GM12891 (cell line): Measurements from ENCODE around the gene TBX4.

Source experiments
- DNase-seq: peaks from one replicate; pipeline ENCODE4 v3.0.0; 2011; ENCODE audit warnings: low spot score; ENCODE audit not compliant: insufficient read length
- FAIRE-seq: peaks from 2 replicates; lab custom pipeline; 2011; peaks lifted over from hg19 to GRCh38; lab: Jason Lieb, UNC
- PAX5 ChIP-seq: IDR thresholded peaks from 2 replicates; pipeline ENCODE4 v1.6.1; 2011; ENCODE audit warnings: low read length, moderate library complexity, mild to moderate bottlenecking; ENCODE audit not compliant: insufficient read depth, severe bottlenecking
- POLR2A ChIP-seq: IDR thresholded peaks from 2 replicates; pipeline ENCODE4 v1.6.1; 2011; ENCODE audit warnings: low read depth, low read length, control low read depth
- POLR2AphosphoS5 ChIP-seq: IDR thresholded peaks from 2 replicates; pipeline ENCODE4 v1.6.1; 2011; ENCODE audit warnings: low read depth, low read length, control low read depth
- POU2F2 ChIP-seq: IDR thresholded peaks from 2 replicates; pipeline ENCODE4 v1.6.1; 2011; ENCODE audit warnings: low read depth, mild to moderate bottlenecking, control low read depth, low read length, moderate library complexity
- SPI1 ChIP-seq: IDR thresholded peaks from 2 replicates; pipeline ENCODE4 v1.6.1; 2011; ENCODE audit warnings: low read depth, low read length, control low read depth
- TAF1 ChIP-seq: IDR thresholded peaks from 2 replicates; pipeline ENCODE4 v1.6.1; 2011; ENCODE audit warnings: low read depth, low read length, control low read depth

TBX4 gene

GRCh38 chr17:61481421-61481820, 29.2 kb downstream of the TBX4 start:
- no peak for TF ChIP-seq PAX5
- no peak for TF ChIP-seq TAF1
- no peak for TF ChIP-seq POLR2A
- no peak for TF ChIP-seq POLR2AphosphoS5
- no peak for TF ChIP-seq SPI1
- TF ChIP-seq POU2F2 = no peak
- DNase-seq (no peak), FAIRE-seq (no peak)

- DNase-seq (no peak), FAIRE-seq (no peak)
- TF ChIP-seq TAF1 = no peak
- no peak for TF ChIP-seq POLR2AphosphoS5
- no peak for TF ChIP-seq POLR2A
- TF ChIP-seq PAX5 = no peak
- no peak for TF ChIP-seq POU2F2
- TF ChIP-seq SPI1 = no peak
Measured at GRCh38 chr17:61482467-61482866, 30.2 kb downstream of the TBX4 start.

GRCh38 chr17:61483778-61484116, 31.5 kb downstream of the TBX4 start:
- no peak for FAIRE-seq
- no peak for TF ChIP-seq TAF1
- TF ChIP-seq PAX5 = no peak
- TF ChIP-seq SPI1 = no peak
- no peak for TF ChIP-seq POLR2A
- TF ChIP-seq POU2F2 = no peak
- no peak for TF ChIP-seq POLR2AphosphoS5
- no peak for DNase-seq

GRCh38 chr17:61484174-61484573, 32.0 kb downstream of the TBX4 start:
- no peak for DNase-seq
- no peak for TF ChIP-seq POU2F2
- TF ChIP-seq PAX5 = no peak
- TF ChIP-seq TAF1 = no peak
- no peak for TF ChIP-seq SPI1
- no peak for TF ChIP-seq POLR2A
- TF ChIP-seq POLR2AphosphoS5 = no peak
- FAIRE-seq = no peak

- TF ChIP-seq POU2F2 (no peak), POLR2A (no peak), POLR2AphosphoS5 (no peak)
- no peak for FAIRE-seq
- DNase-seq = no peak
Measured at GRCh38 chr17:61485067-61485775, 33.0 kb downstream of the TBX4 start.

- no peak for TF ChIP-seq TAF1
- no peak for TF ChIP-seq PAX5
- no peak for TF ChIP-seq POLR2AphosphoS5
- no peak for TF ChIP-seq POU2F2
- FAIRE-seq (no peak), DNase-seq (no peak)
Measured at GRCh38 chr17:61486135-61487120, 34.2 kb downstream of the TBX4 start.

GRCh38 chr17:61487161-61487988, 35.2 kb downstream of the TBX4 start:
- TF ChIP-seq SPI1 (no peak), PAX5 (no peak), TAF1 (no peak), POLR2A (no peak), POU2F2 (no peak), POLR2AphosphoS5 (no peak)
- DNase-seq = no peak
- no peak for FAIRE-seq

GRCh38 chr17:61487989-61488595, 35.9 kb downstream of the TBX4 start:
- FAIRE-seq = no peak
- TF ChIP-seq PAX5 = no peak
- no peak for TF ChIP-seq POU2F2
- TF ChIP-seq TAF1 = no peak
- TF ChIP-seq POLR2AphosphoS5 = no peak
- DNase-seq = no peak

GRCh38 chr17:61488878-61489718, 36.9 kb downstream of the TBX4 start:
- FAIRE-seq = no peak
- TF ChIP-seq POLR2A = no peak
- TF ChIP-seq SPI1 = no peak
- TF ChIP-seq TAF1 = no peak
- TF ChIP-seq PAX5 = no peak
- no peak for TF ChIP-seq POLR2AphosphoS5
- TF ChIP-seq POU2F2 = no peak
- DNase-seq = no peak
